Mesodermal cell (in vitro differentiated cells): Measurements from ENCODE around the gene EFEMP1.
"Not testable (repeated sequence)": the region's sequence is repeated elsewhere in the genome, so short reads cannot be mapped to it uniquely, and the experiment has no call there.

Experiments
- H3K27ac ChIP-seq: 2 replicates; pipeline ENCODE4 v1.7.0; 2013; ENCODE audit warnings: mild to moderate bottlenecking, low read depth, low read length, moderate library complexity; ENCODE audit not compliant: severe bottlenecking
- H3K36me3 ChIP-seq: 2 replicates; pipeline ENCODE4 v1.7.1; 2013; ENCODE audit warnings: mild to moderate bottlenecking, low read length, moderate library complexity; ENCODE audit not compliant: control insufficient read depth, insufficient read depth
- H3K4me1 ChIP-seq: one replicate; pipeline ENCODE4 v1.7.1; 2013; ENCODE audit warnings: mild to moderate bottlenecking, low read length; ENCODE audit not compliant: insufficient read depth, control insufficient read depth, poor library complexity, severe bottlenecking
- H3K4me3 ChIP-seq: 2 replicates; pipeline ENCODE4 v1.7.0; 2013; ENCODE audit warnings: low read length, control low read depth, mild to moderate bottlenecking; ENCODE audit not compliant: insufficient read depth, poor library complexity, severe bottlenecking; ENCODE audit errors: extremely low read depth
- H3K9me3 ChIP-seq: 2 replicates; pipeline ENCODE4 v1.7.1; 2013; ENCODE audit warnings: mild to moderate bottlenecking, low read length, moderate library complexity; ENCODE audit not compliant: control insufficient read depth
- WGBS, 2 experiments: methylation state at CpG; one replicate each; pipeline ENCODE4 v1.1.5; 2013; ENCODE audit warnings: missing lambda C conversion rate in 2 of 2; ENCODE audit not compliant: insufficient coverage in 2 of 2; 5-methylcytosine and 5-hydroxymethylcytosine counted together

Gene EFEMP1

GRCh38 chr2:55831671-55832410 is 91.7 kb downstream of the EFEMP1 start:
- not testable (repeated sequence) for H3K4me1 ChIP-seq, H3K27ac ChIP-seq, H3K9me3 ChIP-seq, H3K36me3 ChIP-seq, H3K4me3 ChIP-seq
- WGBS, 2 experiments = 75 to 80% methylated on average over 1 of the region's 2 CpGs

- Histone ChIP-seq H3K4me1 (no peaks in the 10 kb centered on the region), H3K9me3 (no peaks in the 10 kb centered on the region), H3K36me3 (no peaks in the 10 kb centered on the region), H3K27ac (no peak overlapping the region), H3K4me3 (no peak overlapping the region)
- WGBS, 2 experiments = no CpG with 5 or more reads among the region's 1 CpG
Observed at GRCh38 chr2:55827855-55828254, 95.7 kb downstream of the EFEMP1 start.

GRCh38 chr2:55827428-55827827 is 96.2 kb downstream of the EFEMP1 start:
- not testable (repeated sequence) for H3K9me3 ChIP-seq, H3K4me1 ChIP-seq, H3K4me3 ChIP-seq, H3K27ac ChIP-seq, H3K36me3 ChIP-seq
- WGBS, 2 experiments = 80% methylated on average over 1 of the region's 2 CpGs; no CpG with 5 or more reads in 1 of the 2 experiments

GRCh38 chr2:55826246-55826645 is 97.3 kb downstream of the EFEMP1 start:
- no peaks in the 10 kb centered on the region for H3K36me3 ChIP-seq
- H3K27ac ChIP-seq = no peak overlapping the region
- no peaks in the 10 kb centered on the region for H3K9me3 ChIP-seq
- no peak overlapping the region for H3K4me3 ChIP-seq
- WGBS, 2 experiments = 90 to 93% methylated on average over 4 to 6 of the region's 6 CpGs
- no peaks in the 10 kb centered on the region for H3K4me1 ChIP-seq

- Histone ChIP-seq H3K9me3 (no peaks in the 10 kb centered on the region), H3K4me3 (no peak overlapping the region), H3K27ac (no peak overlapping the region), H3K36me3 (no peaks in the 10 kb centered on the region), H3K4me1 (no peaks in the 10 kb centered on the region)
- WGBS, 2 experiments = 84 to 95% methylated on average over 13 of the region's 14 CpGs
Observed at GRCh38 chr2:55824551-55825096, 99.0 kb downstream of the EFEMP1 start.
